OCI-LY7 (cell line): ENCODE measurements around the gene CPD. TPM values are rescaled to one million over a fixed set of nuclear protein-coding genes. Genes with fewer than 3 reads are reported as not detected.

Experiments used
- BruUV-seq: library from RNA; stranded (reverse); fragments of 400-500 nt; replicated peaks from 2 replicates; lab custom pipeline; 2021; lab: Mats Ljungman, UMichigan
- CTCF ChIA-PET: fragments of 300-600 bp; sonication (Branson Sonifier 250); formaldehyde crosslinking; loops from one replicate; lab custom pipeline; 2022; ENCODE audit warnings: antibody characterized with exemption; ENCODE audit not compliant: unreplicated experiment; lab: Charles Lee
- POLR2A ChIA-PET: fragments of 300-600 bp; sonication (Branson Sonifier 250); formaldehyde crosslinking; loops from one replicate; lab custom pipeline; 2022; ENCODE audit warnings: antibody characterized with exemption; lab: Charles Lee
- DNase-seq: peaks from one replicate; pipeline ENCODE4 v3.0.0-alpha.2; 2015; ENCODE audit warnings: low spot score
- H2AFZ ChIP-seq: fragments of 200-600 bp; sonication (generic), shearing (Covaris generic); 2 replicates; pipeline ENCODE4 v1.6.1; 2014; ENCODE audit warnings: mild to moderate bottlenecking, antibody characterized with exemption, low read length, moderate library complexity
- H3K27ac ChIP-seq: fragments of 200-600 bp; sonication (generic); 2 replicates; pipeline ENCODE4 v1.5.1; 2014; ENCODE audit warnings: mixed run types, low read depth, mild to moderate bottlenecking, moderate library complexity, low read length, inconsistent platforms; ENCODE audit not compliant: poor library complexity, severe bottlenecking
- H3K36me3 ChIP-seq: fragments of 200-600 bp; sonication (generic); 2 replicates; pipeline ENCODE4 v1.6.1; 2014; ENCODE audit warnings: mild to moderate bottlenecking, antibody characterized with exemption, low read length, moderate library complexity, mixed read lengths; ENCODE audit not compliant: insufficient read depth
- H3K4me1 ChIP-seq: fragments of 200-600 bp; sonication (generic); 2 replicates; pipeline ENCODE4 v1.5.1; 2014; ENCODE audit warnings: mild to moderate bottlenecking, low read length; ENCODE audit not compliant: insufficient read depth, poor library complexity, severe bottlenecking
- H3K4me2 ChIP-seq: fragments of 200-600 bp; sonication (generic); 2 replicates; pipeline ENCODE4 v1.6.1; 2014; ENCODE audit warnings: mild to moderate bottlenecking, low read length
- H3K4me3 ChIP-seq: fragments of 200-600 bp; sonication (generic); 2 replicates; pipeline ENCODE4 v1.5.1; 2014; ENCODE audit warnings: mild to moderate bottlenecking, low read depth, low read length; ENCODE audit not compliant: poor library complexity, severe bottlenecking
- H3K79me2 ChIP-seq: fragments of 200-600 bp; sonication (generic); 2 replicates; pipeline ENCODE4 v1.6.1; 2016; ENCODE audit warnings: low read depth, mild to moderate bottlenecking, low read length, moderate library complexity, mixed read lengths; ENCODE audit not compliant: insufficient read depth
- H3K9me2 ChIP-seq: fragments of 200-600 bp; sonication (generic); 2 replicates; pipeline ENCODE4 v1.6.1; 2016; ENCODE audit warnings: mild to moderate bottlenecking, low read length, mixed read lengths; ENCODE audit not compliant: insufficient read depth
- H3K9me3 ChIP-seq: fragments of 200-600 bp; sonication (generic); 2 replicates; pipeline ENCODE4 v1.6.1; 2014; ENCODE audit warnings: mild to moderate bottlenecking, mixed run types, low read length, mixed read lengths
- H4K20me1 ChIP-seq: fragments of 200-600 bp; sonication (generic); 2 replicates; pipeline ENCODE4 v1.6.1; 2014; ENCODE audit warnings: mild to moderate bottlenecking, antibody characterized with exemption, low read length, moderate library complexity, mixed read lengths; ENCODE audit not compliant: insufficient read depth
- CTCF ChIP-seq: fragments of 200-600 bp; sonication (generic); conservative IDR thresholded peaks from 2 replicates; pipeline ENCODE4 v1.5.1; 2014; ENCODE audit warnings: mild to moderate bottlenecking, antibody characterized with exemption, low read length, moderate library complexity, mixed read lengths
- EZH2phosphoT487 ChIP-seq: fragments of 200-600 bp; sonication (generic); IDR thresholded peaks from 2 replicates; pipeline ENCODE4 v1.6.1; 2018; ENCODE audit warnings: low read depth, borderline replicate concordance, mild to moderate bottlenecking, mixed run types, antibody characterized with exemption, low read length, moderate library complexity, mixed read lengths
- intact Hi-C: fragments of 100-400 bp; cut with micrococcal nuclease; formaldehyde crosslinking; loops from one replicate; pipeline ENCODE4 v1.10.0; 2022; ENCODE audit not compliant: unreplicated experiment
- total RNA-seq, 2 experiments: library from RNA; depleted of rRNA in 1 of 2; stranded (reverse); fragments of >200 nt in 1 of 2; shearing (Covaris generic) in 1 of 2; gene quantifications; 2 replicates each; pipeline ENCODE4 v1.2.3, GENCODE V29; 2014 to 2022

The CPD gene
- total RNA-seq, 2 experiments from 2014 or later = 16.4 to 24.0 TPM

- H3K4me1 ChIP-seq = peaks cover 27% of the 10 kb centered on the region
- peaks cover 5% of the 10 kb centered on the region; the same call in 1 of the 2 replicates for H3K36me3 ChIP-seq
- no peak overlapping the region for H3K27ac ChIP-seq
- TF ChIP-seq EZH2phosphoT487 (no peak), CTCF (no peak)
- POLR2A ChIA-PET = interaction anchor here (0.6 to 1.3 kb wide), 5 partner anchors 8 to 477 kb away, joined by 3 to 4 read pairs (median 3); no protein-coding TSS in a partner anchor
- peak overlapping the region; percentile 81 for H3K4me3 ChIP-seq
- no TSS peak for BruUV-seq
- no peaks in the 10 kb centered on the region for H3K9me3 ChIP-seq
- no peaks in the 10 kb centered on the region for H3K9me2 ChIP-seq
- H2AFZ ChIP-seq = no peak overlapping the region
- H4K20me1 ChIP-seq = no peaks in the 10 kb centered on the region
- no peak for DNase-seq
- H3K79me2 ChIP-seq = peaks cover 14% of the 10 kb centered on the region; the same call in 1 of the 2 replicates
- intact Hi-C loops = no loop called here
- H3K4me2 ChIP-seq = peak overlapping the region; percentile 81
- CTCF ChIA-PET = no interaction called here
These were observed 2.1 kb downstream of the CPD start for GRCh38 chr17:30380643-30381339.

GRCh38 chr17:30381340-30381659 lies 2.6 kb downstream of the CPD start:
- CTCF ChIA-PET = no interaction called here
- H3K79me2 ChIP-seq = peaks cover 14% of the 10 kb centered on the region; the same call in 1 of the 2 replicates
- TF ChIP-seq EZH2phosphoT487 (no peak), CTCF (no peak)
- BruUV-seq = no TSS peak
- H4K20me1 ChIP-seq = no peaks in the 10 kb centered on the region
- no peak overlapping the region for H2AFZ ChIP-seq
- H3K4me3 ChIP-seq = peak overlapping the region; percentile 81
- DNase-seq = no peak
- POLR2A ChIA-PET = interaction anchor here (0.6 to 1.3 kb wide), 2 partner anchors 9 to 48 kb away, joined by 3 read pairs; no protein-coding TSS in a partner anchor
- peaks cover 27% of the 10 kb centered on the region for H3K4me1 ChIP-seq
- H3K9me3 ChIP-seq = no peaks in the 10 kb centered on the region
- peaks cover 9% of the 10 kb centered on the region for H3K36me3 ChIP-seq
- no peaks in the 10 kb centered on the region for H3K9me2 ChIP-seq
- H3K27ac ChIP-seq = no peak overlapping the region
- intact Hi-C loops = no loop called here
- H3K4me2 ChIP-seq = peak overlapping the region; percentile 81

GRCh38 chr17:30382345-30382744 lies 3.6 kb downstream of the CPD start:
- ChIA-PET CTCF (no interaction called here), POLR2A (no interaction called here)
- no TSS peak for BruUV-seq
- intact Hi-C loops = no loop called here
- no peak overlapping the region for H2AFZ ChIP-seq
- no peak for DNase-seq
- H3K4me3 ChIP-seq = no peak overlapping the region
- no peaks in the 10 kb centered on the region for H3K9me3 ChIP-seq
- no peak for TF ChIP-seq EZH2phosphoT487
- no peak for TF ChIP-seq CTCF
- no peaks in the 10 kb centered on the region for H4K20me1 ChIP-seq
- H3K4me2 ChIP-seq = peak overlapping the region; percentile 24; the same call in 1 of the 2 replicates
- H3K4me1 ChIP-seq = peaks cover 27% of the 10 kb centered on the region
- H3K27ac ChIP-seq = no peak overlapping the region
- H3K79me2 ChIP-seq = peaks cover 14% of the 10 kb centered on the region; the same call in 1 of the 2 replicates
- no peaks in the 10 kb centered on the region for H3K9me2 ChIP-seq
- H3K36me3 ChIP-seq = peaks cover 20% of the 10 kb centered on the region
